Raji (cell line): ENCODE measurements around the gene TRIM24.

Experiments
- POLR2A ChIP-seq: IDR thresholded peaks from 2 replicates; pipeline ENCODE4 v1.6.1; 2011; ENCODE audit warnings: low read depth, low read length, control low read depth; ENCODE audit not compliant: insufficient read depth

TRIM24 gene

DNA sequence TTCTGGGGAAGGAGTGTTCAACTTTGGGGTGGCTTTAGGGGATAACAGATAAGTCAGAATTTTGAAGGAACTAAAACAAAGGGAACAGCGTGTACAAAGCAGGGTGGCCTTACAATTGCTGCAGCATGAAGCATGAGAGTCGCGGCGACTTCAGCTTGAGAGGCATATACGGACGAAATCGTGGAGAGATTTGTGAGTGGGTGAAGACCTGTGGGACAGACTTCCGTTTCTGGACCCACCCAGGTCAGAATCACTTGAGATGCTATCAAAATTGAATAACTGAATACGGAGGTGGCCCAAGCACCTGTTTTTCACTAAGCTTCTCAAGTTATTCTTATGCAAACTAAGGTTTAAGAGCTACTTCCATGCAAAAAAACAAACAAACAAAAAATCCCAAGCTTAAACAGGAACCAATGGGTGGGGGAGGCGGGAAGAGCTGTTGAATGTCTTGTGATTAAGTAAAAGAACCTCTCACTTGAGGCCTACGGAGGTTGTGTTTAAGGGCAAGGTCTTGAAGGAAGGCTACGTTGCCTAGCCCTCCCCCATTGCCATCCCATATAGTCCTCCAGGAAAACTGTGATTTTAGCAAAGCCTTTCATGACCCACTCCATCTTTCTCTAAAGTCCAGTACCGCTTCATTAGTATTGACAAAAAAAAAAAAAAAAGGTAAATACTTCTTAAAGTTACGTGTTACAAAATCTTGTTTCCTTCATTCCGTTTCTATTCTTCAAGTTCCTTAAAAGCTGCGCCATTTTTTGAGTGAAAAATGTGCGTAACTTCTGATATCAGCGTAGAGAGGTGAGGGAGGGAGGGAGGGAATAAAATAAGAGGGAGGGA is 1.3 kb upstream of the TRIM24 start:
- TF ChIP-seq POLR2A, result no peak

DNA sequence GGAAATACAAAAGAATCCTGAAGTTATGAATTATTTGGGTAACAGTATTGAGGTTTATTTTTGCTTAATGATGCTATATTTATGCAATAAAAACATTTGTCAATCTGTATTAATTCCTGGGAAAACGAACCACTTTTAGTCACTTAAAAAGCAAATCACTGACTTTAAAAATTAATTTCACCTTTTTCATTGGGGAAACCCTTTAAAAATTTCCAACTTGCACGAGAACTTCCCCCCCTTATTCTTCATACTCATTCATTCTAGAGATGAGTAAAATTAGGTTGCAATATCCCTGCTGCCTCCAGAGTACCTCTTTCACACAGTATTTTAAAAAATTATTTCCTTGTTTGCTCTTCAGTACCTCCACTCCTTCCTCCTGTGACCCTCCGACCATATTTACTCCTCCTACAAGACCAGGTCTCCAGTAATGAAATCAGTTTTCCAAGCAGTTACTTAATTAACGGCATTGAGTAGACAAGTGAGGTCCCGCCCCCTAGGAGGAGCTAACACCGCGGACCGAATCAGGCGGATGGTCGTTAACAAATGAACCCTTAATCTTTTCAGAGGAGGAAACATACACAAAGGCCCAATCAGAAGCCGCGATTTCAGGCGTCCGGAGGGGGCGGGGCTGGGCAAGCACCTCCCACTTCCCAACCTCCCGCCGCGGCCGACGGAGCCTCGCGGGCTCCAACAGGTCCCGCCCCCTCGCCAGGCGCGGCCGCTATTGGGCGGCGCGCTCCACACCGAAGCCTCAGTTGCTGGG is 465 bp upstream of the TRIM24 start:
- no peak for TF ChIP-seq POLR2A

DNA sequence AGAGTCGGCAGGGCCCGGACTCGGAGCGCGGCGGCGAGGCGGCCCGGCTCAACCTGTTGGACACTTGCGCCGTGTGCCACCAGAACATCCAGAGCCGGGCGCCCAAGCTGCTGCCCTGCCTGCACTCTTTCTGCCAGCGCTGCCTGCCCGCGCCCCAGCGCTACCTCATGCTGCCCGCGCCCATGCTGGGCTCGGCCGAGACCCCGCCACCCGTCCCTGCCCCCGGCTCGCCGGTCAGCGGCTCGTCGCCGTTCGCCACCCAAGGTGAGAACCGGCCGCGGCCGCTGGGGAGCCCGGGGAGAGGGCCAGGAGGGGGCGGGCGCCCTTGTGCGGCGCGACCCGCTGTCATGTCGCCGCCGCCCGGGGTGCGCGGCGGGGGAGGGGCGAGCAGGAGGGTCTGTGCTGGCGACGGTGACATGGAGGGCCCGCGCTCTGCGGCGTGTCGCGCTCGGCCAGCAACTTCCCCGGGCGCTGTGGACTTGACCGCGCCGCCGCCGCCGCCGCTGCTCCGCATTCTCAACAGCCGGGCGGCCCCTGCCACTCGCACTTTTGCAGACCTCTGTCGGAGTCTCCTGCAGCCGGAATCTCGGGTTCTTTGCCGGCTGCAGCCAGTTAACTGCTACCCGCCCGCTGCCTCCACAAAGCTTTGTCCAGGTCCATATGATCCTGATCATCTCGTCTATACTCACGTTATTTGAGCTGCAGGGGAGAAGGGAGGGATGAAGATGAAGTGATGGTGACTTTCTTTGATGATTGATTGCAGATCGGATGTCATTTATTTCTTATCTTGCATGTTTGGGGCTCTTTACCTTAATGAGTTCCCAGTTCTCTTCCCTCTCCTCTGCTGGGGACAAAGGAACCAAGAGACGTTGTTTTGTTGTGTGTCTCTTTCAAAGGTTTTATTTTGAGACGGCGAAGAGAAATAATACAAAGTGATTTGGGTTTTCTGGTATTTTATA is 869 bp downstream of the TRIM24 start:
- no peak for TF ChIP-seq POLR2A

DNA sequence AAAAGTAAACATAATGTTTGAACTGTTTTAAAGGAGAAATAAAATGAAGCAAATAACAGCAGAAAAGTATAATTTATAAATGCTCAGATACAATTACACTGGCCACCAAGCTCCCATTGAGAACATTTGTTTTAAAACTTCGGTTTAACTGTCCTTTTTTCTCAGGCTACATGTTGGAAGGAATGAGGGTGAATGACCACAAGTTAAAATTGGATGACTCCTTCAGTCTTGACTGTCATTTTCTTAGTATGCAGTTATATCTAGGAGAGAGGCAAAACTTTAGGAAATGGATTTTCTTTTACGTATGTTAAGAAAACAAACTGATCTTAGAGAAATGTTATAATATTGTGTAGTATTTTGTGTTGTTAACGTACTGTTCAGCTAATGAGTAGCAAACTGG is 5.0 kb downstream of the TRIM24 start:
- no peak for TF ChIP-seq POLR2A

DNA sequence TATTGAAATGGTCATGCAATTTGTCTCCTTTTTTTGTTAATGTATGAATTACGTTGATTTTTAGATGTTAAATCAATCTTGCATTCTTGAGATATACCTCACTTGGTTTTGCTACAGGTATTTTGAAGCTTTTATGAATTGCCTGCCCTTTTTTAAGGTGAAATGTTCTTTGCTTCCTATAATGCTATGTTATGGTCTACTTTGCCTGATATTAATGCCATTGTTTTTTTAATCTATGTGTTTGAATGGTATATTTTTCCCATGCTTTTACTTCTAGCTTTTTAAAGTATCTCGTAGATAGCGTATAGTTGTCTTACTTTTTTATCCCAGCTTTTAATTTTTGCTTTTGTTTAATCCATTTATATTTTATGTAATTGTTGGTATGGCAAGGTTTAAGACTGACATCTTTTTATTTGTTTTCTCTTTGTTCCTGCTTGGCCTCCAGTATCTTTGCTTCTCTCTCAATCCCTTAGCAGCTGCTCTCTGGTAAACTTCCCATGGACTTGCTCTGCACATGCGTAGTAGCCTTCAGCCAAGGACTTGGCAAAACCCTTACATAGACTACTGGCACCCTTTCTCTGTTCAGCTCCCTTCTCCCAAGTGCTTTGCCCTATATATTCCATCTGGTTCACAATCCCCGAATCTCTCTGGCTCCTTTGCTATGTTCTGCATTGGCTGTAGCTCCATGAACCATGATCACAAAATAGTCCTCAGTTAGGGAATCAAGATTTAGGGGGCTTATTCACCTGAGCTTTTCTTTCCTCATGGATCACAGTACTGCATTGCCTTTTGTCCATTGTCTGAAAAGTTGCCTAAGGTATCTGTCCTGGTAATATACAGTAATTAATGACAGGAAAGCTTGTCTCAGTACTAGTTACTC is 8.4 kb downstream of the TRIM24 start:
- TF ChIP-seq POLR2A, result no peak

DNA sequence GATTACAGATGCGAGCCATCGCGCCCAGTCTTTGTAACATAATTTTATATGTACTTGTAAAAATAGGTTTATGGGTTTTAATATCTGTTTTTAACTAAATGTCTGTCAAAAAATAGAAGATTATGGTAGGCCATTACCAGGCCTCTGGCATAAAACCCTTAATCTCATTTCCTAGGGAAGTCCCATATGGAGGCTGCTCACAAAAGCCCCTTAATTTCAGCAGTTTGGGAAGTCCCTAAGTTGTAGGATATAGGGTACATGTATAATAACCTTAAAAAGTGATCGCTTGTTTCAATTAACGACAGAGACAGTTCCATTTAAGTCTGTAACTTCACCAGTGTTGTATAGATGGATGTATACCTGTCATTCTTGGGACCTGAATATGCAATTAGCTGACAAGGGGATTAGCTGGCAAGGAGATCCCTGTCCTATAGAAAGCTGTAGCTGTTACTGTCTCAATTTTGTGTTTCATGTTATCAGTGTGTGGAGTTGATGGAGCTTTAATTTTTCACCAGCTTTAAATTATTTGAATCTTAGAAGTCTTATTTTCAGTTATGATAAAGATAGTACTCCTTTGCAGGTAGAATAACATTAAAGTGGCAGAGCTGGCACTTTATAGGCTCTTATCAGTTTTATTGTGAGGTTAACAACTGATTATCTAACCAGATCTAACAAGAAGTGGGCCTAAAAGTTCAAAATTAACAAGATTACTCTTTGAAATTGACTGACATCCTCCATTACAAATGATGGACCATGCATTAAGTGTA is 10.5 kb downstream of the TRIM24 start:
- TF ChIP-seq POLR2A, result no peak

DNA sequence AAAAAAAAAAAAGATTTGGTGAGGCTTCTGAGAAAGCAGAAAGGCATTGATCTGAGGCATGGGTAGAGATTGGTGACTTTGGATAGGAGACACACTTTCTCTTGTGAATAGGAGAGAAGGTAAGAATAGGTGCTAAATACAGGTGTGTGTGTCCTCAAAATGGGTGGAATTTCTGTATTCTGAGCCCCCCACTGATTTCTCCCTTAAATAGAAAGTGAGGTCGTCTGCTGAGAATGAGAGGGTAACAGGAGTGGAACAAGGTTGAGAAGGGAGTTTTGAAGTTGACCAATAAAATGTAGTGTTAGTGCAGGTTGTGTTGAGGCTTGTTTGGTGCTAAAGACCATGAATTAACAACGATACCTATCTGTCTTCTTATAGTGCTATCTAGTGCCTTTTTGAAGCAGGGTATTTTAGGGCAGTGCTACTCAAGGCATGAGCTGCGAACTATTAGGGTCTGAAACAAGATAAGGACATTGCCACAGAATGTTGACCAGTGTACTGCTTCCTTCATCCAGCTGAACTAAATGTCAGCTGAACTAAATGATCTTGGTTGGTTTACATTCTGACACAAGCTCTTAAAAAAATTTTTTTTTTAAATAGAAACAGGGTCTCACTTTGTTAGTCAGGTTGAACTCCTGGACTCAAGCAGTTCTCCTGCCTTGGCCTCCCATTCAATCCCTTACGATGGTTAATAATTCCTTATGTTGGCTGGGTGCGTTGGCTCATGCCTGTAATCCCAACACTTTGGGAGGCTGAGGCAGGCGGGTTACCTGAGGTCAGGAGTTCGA is 12.4 kb downstream of the TRIM24 start:
- no peak for TF ChIP-seq POLR2A

DNA sequence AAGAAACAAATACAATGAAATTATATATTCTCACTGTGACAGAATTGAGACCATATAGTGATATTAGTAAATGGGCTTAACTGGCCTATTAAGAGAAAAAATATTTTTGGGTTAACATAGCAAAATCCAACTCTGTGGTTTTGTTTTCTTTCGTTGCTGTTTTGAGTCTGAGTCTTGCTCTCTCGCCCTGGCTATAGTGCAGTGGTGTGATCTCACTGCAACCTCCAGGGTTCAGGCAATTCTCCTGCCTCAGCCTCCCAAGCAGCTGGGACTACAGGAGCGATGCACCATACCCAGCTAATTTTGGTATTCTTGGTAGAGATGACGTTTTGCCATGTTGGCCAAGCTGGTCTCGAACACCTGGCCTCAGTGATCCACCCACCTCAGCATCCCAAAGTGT is 15.3 kb downstream of the TRIM24 start:
- TF ChIP-seq POLR2A, result no peak

DNA sequence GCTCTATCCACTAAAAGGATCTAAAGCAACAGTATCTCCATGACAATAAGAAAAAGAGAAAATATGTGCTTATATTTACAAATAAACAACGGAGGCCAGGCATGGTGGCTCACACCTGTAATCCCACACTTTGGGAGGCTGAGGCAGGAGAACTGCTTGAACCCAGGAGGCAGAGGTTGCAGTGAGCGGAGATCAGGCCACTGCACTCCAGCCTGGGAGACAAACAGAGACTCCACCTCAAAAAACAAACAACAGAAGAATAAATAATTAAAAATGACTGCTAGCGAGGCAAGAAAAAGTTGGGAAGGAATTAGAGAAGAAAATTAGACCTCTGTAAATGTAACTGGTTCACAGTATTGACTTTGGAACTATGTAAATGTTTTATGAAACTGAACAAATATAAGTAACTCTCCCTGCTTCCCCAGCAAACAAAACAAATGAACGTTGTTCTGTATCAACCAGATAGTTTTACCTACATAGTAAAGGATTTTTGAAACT is 17.1 kb downstream of the TRIM24 start:
- no peak for TF ChIP-seq POLR2A

DNA sequence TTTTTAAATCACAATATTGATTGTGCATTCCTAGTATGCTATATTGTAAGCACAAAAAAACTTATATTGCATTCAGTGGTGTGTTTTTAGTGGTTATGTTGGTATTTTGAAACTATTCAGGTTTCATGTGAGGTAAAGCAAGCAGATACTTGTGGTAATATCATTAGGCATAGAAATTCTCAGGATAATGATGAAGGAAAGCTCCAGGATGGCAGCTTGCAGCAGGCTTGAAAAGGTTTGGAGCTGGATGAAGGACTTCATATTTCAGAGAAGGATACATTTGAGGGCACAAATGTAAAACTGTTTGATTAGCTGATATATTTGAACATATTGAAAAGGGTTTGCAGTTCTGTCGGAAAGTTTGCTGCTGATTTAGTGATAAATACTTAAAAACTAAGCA is 17.5 kb downstream of the TRIM24 start:
- TF ChIP-seq POLR2A, result no peak

DNA sequence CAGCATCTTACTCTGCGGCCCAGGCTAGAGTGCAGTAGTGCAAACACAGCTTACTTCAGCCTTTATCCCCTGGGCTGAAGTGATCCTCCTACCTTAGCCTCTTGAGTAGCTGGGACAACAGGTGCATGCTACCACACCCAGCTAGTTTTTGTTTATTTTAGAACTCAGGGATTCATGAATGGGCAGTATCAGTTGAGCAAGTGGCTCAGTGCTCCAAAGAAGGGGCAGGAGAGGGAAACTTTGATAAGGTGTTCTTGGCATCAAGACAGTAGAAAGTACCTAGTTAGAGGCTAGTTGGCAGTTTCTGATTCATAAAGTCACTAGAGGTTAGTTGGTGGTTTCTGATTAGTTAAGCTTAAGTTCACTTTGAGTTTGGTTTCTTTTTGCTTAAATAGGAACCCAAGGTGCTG is 18.4 kb downstream of the TRIM24 start:
- no peak for TF ChIP-seq POLR2A

DNA sequence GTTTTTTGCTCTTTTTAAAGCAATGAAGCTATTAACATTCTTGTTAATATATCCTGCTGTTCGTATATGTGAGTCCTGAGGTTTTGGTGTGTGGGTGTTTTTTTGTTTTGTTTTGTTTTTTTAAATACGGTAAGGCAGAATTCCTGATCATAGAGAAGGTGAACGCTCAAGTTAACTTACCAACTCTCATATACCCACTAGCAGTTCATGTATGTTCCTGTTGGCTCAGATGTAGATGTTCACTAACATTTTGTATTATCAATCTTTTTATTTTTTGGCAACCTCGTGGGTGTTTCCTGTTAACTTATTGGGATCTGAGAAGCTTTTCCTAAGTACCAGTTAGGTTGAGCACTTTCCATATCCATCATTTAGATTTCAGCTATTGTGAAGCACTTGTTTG is 20.5 kb downstream of the TRIM24 start:
- no peak for TF ChIP-seq POLR2A
